Retinal pigment epithelial cell (primary cell): ENCODE data around the gene SWSAP1.
"Not testable (repeated sequence)": the region's sequence is repeated elsewhere in the genome, so short reads cannot be mapped to it uniquely, and the experiment has no call there.

Source experiments
- DNase-seq: peaks from one replicate; pipeline ENCODE4 v3.0.0-alpha.2; 2010; ENCODE audit warnings: low read depth
- H3K4me3 ChIP-seq: 2 replicates; pipeline ENCODE4 v1.5.1; 2011; ENCODE audit warnings: mild to moderate bottlenecking, low read length, control low read depth, moderate library complexity
- TF ChIP-seq, protein P1 (sequence below): conservative IDR thresholded peaks from 2 replicates; pipeline ENCODE4 v1.5.1; 2011; ENCODE audit warnings: low read depth, low read length, control low read depth, inconsistent platforms

Gene SWSAP1

DNA sequence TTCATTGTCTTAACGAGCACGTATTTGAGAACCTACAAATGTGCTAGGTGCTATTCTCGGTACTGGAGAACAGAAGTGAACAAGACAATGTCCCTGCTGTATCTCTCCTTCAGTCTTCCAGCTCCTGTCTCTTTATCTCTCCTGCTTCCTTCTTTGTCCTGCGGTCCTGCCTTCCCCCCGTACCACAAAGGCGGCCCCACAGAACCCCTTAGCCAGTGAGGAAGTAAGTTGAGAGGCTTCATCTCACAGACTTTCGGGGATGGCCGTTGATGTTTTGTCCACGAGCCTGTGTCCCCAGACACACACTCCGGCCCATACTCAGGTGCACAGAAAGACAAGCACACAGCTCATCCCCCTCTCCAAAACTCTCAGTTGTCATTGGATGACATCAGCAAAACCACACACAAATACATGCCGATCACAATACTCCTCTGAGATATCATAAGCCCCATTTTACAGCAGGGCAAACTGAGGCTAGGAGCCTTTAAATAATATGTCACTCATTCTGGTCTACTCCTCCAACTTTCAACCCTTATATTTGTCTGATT is 507 bp upstream of the SWSAP1 start:
- H3K4me3 ChIP-seq = peak overlapping the region; percentile 77
- TF ChIP-seq, protein P1, sequence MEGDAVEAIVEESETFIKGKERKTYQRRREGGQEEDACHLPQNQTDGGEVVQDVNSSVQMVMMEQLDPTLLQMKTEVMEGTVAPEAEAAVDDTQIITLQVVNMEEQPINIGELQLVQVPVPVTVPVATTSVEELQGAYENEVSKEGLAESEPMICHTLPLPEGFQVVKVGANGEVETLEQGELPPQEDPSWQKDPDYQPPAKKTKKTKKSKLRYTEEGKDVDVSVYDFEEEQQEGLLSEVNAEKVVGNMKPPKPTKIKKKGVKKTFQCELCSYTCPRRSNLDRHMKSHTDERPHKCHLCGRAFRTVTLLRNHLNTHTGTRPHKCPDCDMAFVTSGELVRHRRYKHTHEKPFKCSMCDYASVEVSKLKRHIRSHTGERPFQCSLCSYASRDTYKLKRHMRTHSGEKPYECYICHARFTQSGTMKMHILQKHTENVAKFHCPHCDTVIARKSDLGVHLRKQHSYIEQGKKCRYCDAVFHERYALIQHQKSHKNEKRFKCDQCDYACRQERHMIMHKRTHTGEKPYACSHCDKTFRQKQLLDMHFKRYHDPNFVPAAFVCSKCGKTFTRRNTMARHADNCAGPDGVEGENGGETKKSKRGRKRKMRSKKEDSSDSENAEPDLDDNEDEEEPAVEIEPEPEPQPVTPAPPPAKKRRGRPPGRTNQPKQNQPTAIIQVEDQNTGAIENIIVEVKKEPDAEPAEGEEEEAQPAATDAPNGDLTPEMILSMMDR = no peak
- no peak for DNase-seq

DNA sequence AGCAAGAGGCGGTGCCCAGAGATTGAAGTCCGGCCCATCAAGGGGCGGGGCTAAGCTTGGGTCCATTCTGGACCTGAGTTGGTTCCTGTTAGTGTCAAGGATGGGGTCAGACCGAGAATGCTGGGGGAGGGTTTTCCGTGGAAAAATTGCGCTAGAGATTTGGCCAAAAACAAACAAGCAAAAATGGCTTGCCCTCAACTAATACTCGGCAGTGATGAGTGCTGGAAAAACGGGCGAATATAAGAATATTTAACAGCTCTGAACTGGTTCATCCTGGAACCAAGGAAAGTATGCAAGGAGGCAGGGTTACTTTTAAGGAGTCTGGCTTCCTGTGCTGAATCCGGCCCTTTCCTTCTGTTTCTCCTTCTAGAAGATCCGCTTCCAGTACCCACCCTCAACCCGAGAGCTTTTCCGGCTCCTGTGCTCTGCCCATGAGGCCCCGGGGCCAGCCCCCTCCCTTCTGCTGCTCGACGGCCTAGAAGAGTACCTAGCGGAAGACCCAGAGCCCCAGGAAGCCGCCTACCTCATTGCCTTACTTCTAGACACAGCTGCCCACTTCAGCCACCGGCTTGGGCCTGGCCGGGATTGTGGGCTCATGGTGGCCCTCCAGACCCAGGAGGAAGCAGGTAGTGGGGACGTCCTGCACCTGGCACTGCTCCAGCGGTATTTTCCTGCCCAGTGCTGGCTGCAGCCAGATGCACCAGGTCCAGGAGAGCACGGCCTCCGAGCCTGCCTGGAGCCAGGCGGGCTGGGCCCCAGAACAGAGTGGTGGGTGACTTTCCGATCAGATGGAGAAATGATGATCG is 880 bp downstream of the SWSAP1 start:
- peak overlapping the region; percentile 77 for H3K4me3 ChIP-seq
- no peak for DNase-seq
- TF ChIP-seq, protein P1 = no peak

DNA sequence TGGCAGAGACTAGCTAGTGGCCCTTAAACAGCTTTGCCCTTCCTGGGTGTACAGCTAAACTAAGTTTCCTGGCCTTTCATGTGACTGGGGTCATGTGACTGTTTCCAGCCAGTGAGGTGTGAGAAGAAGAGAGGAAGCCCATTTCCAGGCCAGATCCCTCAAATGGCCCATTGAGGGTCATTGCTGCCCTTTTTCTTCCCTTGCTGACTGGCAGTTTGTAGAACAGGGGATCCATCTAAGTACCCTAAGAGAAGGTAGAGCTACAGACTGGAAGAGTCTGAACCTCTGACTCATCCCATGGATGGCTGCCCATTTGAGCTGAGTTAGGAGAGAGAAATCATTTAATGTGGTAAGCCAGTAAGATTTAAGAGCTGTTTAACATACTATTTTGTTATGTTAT is 2.8 kb downstream of the SWSAP1 start:
- DNase-seq = peak; percentile 54
- no peak overlapping the region for H3K4me3 ChIP-seq
- TF ChIP-seq, protein P1 = no peak

DNA sequence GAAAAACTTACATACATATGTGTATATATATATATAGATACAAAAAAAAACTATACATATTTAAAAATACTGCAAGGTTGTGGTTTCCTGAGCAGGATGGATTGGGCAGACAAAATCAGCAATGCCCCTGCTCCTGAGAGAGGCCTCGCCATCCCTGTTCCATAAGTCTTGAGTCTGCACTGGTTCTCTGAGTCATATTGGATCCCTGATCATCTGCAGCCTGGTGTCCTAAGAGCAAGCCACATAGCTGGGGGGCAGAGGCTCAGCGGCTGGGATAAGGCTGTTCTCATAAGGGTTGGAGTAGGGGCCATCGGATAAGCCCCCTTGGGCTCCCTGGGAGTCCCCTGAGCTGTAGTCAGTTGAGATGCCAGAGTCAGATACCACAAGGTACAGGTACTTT is 3.3 kb downstream of the SWSAP1 start:
- DNase-seq = no peak
- TF ChIP-seq, protein P1 = no peak
- H3K4me3 ChIP-seq = no peak overlapping the region

DNA sequence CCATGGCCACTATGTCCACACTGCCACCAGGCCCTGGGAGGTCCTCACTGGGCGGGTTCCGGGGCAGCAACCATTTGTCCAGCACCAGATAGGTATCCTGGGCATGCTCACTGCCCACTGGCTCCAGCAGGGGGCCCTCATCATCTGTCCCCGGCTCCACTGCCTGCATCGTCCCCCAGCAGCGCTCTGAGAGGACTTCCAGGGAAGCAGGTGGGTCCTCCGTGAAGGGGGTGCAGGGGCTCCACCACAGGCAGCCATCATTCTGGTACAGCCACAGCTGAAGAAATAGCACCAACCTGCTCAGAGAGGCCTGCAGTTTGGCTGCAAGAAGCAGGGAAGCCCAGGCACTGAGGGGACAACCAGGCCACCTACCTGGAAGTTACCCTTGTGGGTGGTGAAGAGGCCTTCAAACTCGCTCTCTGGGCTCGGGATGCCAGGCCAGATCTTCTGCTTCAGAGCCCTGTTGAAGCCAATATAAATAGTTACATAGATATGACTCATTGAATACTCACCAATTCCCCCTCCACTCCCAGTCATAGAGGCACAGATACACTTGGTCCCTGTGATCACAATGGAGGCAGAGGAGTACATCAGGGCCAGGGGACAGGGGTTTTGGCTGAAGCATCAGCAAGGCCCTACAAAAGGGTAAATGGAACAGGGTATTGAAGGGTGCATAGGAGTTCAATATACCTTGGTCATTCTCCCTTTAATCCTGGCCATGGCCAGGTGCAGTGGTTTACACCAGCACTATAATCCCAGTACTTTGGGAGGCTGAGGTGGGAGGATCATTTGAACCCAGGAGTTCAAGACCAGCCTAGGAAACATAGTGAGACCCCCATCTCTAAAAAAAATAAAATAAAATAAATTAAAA is 4.1 kb downstream of the SWSAP1 start:
- no peak overlapping the region for H3K4me3 ChIP-seq
- TF ChIP-seq, protein P1 = peak; percentile 77
- DNase-seq = no peak

DNA sequence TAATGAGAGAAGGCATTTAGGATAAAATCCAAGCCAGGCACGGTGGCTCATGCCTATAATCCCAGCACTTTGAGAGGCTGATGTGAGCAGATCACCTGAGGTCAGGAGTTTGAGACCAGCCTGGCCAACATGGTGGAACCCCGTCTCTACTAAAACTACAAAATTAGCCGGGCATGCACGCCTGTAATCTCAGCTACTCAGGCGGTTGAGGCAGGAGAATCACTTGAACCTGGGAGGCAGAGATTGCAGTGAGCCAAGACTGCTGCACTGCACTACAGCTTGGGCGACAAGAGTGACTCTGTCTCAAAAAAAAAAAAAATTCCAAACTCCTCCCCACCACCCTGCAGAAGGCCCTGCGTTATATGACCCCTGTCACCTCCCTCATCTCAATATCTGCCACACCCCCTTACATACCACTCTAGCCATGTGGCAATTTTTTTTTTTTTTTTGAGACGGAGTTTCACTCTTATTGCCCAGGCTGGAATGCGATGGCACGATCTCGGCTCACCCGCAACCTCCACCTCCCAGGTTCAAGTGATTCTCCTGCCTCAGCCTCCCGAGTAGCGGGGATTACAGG is 4.9 kb downstream of the SWSAP1 start:
- not testable (repeated sequence) for DNase-seq, H3K4me3 ChIP-seq

DNA sequence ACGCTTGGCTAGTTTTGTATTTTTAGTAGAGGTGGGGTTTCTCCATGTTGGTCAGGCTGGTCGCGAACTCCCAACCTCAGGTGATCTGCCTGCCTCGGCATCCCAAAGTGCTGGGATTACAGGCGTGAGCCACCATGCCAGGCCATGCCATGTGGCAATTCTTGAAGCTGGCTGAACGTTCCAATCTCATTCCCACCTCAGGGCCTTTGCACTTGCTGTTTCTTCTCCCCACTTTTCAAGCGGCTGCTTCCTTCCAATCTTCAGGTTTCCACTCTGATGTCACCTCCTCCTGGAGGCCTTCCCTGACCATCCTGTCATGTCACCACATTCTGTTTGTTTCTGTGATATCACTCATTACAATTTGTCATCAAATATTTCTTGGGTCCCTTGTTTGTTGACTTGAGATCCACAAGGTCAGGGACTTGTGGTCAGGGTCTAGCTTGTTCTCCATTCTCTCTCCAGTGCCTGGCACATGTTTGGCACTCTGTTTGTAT is 5.4 kb downstream of the SWSAP1 start:
- TF ChIP-seq, protein P1 = no peak
- H3K4me3 ChIP-seq = no peak overlapping the region
- no peak for DNase-seq
